Omental fat pad (tissue), 4 donors: ENCODE measurements around the gene KCNT1. TPM values are rescaled to one million over a fixed set of nuclear protein-coding genes. Genes with fewer than 3 reads are reported as not detected.

Source experiments
- ATAC-seq: fragments of 150-250 bp; one replicate; pipeline ENCODE4 v1.9.1; 2016; ENCODE audit warnings: mild to moderate bottlenecking, moderate library complexity; ENCODE audit not compliant: low FRiP score
- DNase-seq: peaks from one replicate; pipeline ENCODE4 v3.0.0-alpha.2; 2019; ENCODE audit warnings: low spot score
- total RNA-seq, 4 donors: library from RNA; depleted of rRNA; stranded (reverse); fragments of >200 nt; gene quantifications; one replicate each; pipeline ENCODE4 v1.1.0, GENCODE V29; 2016
- TF ChIP-seq, protein P1 (sequence below), 3 donors: fragments of 450-650 bp; IDR thresholded peaks; one replicate each; pipeline ENCODE4 v1.5.1; 2016 to 2017; ENCODE audit warnings: antibody characterized with exemption in 3 of 3, mild to moderate bottlenecking in 3 of 3, moderate library complexity in 2 of 3

KCNT1 gene
- total RNA-seq, 4 donors from 2014 or later, result 0.24 to 0.95 TPM; not detected in 2

DNA sequence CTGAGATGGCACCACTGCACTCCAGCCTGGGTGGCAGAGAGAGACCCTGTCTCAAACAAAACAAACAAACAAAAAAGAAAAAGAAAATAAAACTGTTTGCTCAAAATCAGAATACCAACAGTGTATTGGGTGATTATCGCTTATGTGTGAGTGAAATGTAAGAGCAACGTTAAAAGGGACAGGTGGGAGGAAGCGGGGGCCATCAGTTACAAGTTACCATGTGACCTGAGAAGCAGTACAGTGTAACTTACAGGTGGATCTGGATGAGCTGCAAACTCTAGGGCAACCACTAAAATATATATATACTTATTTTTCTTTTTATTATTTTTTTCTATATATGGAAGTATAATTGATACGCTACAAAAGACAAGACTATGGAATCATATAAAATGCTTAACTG is 93.4 kb downstream of the KCNT1 start:
- DNase-seq (no peak), ATAC-seq (no peak)
- TF ChIP-seq, protein P1, sequence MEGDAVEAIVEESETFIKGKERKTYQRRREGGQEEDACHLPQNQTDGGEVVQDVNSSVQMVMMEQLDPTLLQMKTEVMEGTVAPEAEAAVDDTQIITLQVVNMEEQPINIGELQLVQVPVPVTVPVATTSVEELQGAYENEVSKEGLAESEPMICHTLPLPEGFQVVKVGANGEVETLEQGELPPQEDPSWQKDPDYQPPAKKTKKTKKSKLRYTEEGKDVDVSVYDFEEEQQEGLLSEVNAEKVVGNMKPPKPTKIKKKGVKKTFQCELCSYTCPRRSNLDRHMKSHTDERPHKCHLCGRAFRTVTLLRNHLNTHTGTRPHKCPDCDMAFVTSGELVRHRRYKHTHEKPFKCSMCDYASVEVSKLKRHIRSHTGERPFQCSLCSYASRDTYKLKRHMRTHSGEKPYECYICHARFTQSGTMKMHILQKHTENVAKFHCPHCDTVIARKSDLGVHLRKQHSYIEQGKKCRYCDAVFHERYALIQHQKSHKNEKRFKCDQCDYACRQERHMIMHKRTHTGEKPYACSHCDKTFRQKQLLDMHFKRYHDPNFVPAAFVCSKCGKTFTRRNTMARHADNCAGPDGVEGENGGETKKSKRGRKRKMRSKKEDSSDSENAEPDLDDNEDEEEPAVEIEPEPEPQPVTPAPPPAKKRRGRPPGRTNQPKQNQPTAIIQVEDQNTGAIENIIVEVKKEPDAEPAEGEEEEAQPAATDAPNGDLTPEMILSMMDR (IDR thresholded peaks at IDR 0.05), result no peak

DNA sequence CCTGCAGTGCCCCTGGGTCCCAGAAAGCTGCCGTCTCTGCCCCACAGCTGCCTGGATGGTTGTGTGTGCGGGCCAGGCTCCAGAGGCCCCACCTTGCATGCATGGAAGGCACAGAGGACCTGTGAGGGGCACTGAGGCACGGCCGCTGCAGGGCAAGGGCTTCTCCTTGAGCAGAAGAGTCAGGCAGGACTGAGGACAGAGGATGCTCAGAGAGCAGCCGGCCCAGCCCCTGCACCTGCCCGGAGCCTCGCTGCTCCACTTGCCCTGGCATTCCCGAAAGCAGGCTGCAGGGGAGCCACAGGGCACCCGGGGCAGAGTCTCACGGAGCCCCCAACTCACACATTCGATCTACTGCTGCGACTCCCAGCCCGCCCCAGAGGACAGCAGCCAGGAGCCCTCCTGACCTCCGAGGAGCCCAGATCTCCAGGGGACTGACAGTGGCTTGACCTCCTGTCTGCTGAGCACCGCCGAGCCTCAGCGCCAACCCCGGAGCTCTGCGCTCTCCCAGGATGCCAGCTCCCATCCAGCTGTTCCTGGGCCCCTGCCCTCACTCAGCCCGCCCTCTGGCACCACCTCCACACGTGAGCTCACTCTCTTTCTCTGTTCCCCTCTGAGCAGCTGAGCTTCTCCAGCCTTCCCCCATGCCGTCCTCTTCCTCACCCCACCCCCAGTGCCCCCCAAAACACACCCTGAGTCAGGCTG is 95.0 kb downstream of the KCNT1 start:
- no peak for DNase-seq

DNA sequence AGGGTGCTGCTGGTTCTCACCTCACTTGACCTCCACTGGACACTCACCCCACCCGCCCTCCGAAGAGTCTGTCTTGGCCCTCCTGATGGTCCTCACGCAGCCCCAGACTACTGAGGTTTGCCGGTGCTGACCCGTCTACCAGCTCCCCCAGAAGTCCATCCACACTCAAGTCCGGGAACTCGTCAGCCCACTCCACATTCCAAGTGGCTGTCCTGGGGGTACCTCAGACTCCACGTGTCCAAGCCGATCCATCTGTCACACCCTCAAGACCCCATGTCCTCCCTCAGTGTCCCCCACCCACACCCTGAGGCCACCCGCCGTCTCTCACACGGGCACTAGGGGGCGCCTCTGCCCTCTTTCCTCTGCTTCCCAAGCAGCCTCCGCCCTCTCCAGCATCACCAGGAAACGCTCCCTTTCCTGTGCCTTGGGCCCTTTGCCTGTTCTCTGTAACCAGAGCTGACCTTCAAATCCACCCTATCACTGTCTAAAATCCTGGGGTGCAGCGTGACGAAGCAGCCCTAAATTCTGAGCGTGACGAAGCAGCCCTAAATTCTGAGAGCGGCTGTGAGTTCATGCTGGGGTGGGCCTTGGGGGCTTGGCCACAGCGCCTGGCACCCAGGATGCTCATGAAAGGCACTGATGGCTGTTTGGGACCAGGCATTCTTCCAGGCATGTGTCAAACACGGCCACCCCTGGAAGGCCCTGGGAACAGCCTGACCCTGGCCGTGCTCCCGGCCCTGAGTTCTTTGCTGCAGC is 95.7 kb downstream of the KCNT1 start:
- TF ChIP-seq, protein P1 (IDR thresholded peaks at IDR 0.05), result no peak
- DNase-seq (no peak), ATAC-seq (no peak)

More for the DNA sequence above, 95.0 kb downstream of the KCNT1 start:
- TF ChIP-seq, protein P1 (IDR thresholded peaks at IDR 0.05), result no peak
- ATAC-seq, result no peak

DNA sequence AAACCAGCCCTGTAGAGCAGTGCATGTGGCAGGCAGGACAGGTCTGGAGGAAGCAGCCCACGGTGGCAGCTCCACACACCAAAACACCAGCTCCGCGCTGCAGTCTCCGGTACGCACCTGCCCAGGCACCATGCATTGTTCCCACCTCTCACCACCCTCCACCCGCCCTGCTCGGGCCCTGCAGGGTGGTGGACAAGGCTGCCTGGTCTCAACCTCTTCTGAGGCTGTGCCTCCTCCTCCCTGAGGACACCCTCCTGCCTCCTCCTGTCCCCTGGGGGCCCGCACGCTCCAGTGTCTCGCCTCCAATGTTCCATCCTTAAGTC is 96.2 kb downstream of the KCNT1 start:
- ATAC-seq (no peak), DNase-seq (no peak)
- TF ChIP-seq, protein P1 (IDR thresholded peaks at IDR 0.05), result no peak

DNA sequence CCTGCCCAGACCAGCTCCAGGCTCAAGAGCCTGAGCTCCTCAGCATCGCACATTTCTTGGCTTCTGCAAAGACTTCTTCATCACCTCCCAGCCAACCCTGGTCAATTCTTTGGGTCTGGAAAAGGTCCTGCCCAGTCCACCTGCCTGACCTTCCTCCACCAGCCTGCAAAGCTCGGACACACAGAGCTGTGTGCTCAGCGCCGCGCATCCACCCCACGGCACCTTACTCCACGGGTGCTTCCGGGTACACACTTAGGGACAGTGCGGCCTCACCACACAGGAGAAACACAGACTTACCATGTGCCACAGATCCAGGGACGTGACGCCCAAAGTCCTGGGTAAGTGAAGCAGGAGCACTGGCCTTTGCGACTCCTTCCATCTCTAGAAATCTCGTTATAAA is 97.3 kb downstream of the KCNT1 start:
- no peak for ATAC-seq
- no peak for DNase-seq
- TF ChIP-seq, protein P1 (IDR thresholded peaks at IDR 0.05), result no peak

DNA sequence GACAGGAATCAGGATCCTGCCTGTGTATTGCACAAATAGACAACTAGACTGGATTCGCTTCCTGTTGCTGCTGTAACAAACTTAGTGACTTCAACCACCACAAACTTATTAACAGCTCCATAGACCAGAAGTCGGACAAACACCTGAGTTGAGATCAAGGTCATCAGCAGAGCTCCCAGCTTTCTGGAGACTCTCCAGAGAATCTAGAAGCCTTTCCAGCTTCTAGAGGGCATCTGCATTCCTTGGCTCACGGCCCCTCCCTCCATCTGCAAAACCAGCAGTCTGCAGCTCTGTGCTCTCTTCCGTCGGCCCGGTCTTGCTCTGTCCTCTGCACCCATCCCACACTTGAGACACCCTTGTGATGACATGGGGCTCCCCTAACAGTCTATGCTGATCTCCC is 99.1 kb downstream of the KCNT1 start:
- TF ChIP-seq, protein P1 (IDR thresholded peaks at IDR 0.05), result no peak
- DNase-seq (no peak), ATAC-seq (no peak)
